ENCODE results near the gene FBLN2.

FBLN2 gene

DNA sequence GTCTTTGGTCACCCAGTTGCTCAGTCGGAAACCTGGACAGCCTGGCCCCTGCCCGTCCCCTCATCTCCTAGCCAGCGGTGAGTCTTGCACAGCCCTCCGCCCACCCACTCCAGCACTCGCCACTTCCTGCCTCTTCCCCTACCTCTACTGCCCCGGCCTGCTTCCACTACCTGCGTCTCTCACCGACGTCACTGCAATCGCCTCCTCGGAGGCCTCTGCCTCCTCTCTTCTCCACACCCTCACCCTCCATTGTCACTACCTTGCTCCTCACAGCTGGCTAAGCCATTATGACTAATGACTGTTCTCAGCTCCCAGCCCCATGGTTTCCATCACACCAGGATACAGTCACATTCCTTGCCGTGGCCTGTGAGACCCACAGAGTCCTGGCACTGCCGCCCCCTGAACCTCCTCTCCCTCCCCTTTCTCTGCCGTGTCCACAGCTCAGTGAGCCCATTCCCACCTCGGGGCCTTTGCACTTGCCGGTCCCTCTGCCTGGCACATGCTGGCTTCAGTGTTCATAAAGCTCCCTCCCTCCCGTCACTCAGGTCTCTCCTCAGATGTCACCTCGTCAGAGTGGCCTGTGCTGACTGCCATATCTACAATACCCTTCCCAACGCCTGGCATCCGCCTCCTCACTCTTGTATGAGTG lies 104.8 kb downstream of the FBLN2 start:
- peak; percentile 21 for DNase-seq

DNA sequence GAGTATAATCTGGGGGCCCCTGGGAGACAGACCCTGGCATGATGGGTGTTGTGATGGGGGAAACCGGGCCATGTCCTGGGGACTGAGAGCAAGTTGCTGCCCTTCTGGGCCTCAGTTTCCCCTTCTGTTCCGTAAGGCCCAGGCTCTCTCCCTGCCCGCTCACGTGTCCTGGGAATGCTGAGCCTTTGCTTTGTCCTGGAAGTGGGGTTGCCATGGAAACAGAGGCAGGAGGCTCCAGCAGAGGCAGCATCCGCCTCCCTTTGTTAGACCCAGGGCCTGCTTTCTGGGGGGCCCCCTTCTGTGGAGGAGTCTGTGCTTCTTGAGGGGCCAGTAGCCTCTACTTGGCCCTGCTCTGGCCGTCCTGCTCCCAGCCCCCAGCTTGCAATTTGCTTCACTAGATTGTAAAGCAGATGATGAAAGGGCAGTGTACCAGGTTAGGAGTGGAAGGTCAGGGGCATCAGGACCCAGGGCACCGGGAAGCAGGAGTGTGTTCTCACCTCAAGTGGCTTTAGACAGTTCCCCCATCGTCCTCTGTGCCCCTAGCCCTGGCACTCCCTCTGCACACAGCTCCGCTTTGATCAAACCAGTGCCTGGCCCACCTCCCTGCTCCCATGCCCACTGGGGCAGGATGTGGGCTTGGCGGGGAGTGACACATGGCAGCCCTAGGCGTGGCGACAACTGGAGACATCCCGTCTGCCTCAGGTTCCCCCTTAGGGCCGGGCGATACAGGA lies 105.6 kb downstream of the FBLN2 start:
- peak; percentile 28 for DNase-seq

DNA sequence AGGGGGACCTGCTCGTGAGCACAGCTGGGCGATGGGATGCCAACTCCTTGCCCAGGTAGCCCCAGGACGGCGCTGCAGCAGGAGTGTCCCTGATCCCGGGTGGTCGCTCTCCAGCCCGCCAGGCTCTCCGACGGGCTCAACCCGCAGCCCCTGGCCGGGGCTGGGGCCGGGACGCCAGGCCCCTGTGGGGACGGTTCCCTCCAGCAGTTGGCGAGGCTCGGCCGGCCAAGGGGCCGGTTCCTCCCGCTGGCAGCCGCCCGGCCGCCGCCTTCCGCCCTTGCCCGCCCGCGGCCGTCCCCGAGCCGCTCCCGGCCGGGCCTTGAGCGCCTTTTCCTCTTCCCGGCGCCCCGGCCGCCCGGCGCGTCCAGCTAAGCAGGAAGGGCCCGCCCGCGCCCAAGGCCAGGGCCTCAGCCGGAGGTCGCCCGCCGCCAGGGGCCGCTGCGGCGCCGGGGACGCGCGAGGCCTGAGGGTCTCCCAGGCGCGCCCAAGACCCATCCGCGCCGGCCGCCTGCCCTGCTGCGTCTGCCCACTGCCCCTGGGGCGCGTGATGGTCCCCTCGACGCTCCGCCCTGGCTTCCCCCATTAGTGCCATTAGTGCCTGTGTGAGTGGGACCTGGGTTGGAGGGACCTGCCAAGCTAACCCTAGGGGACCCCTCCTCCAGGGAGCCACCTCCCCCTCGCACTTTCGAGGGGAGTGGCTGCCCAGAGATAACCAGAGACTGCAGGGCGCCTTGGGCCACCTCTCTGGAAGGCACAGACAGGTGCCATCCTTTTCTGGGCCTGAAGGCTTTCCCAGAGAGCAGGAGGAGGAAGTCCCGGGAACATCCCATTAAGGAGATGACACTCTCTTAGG lies 106.4 kb downstream of the FBLN2 start:
- DNase-seq = peak; percentile 34

DNA sequence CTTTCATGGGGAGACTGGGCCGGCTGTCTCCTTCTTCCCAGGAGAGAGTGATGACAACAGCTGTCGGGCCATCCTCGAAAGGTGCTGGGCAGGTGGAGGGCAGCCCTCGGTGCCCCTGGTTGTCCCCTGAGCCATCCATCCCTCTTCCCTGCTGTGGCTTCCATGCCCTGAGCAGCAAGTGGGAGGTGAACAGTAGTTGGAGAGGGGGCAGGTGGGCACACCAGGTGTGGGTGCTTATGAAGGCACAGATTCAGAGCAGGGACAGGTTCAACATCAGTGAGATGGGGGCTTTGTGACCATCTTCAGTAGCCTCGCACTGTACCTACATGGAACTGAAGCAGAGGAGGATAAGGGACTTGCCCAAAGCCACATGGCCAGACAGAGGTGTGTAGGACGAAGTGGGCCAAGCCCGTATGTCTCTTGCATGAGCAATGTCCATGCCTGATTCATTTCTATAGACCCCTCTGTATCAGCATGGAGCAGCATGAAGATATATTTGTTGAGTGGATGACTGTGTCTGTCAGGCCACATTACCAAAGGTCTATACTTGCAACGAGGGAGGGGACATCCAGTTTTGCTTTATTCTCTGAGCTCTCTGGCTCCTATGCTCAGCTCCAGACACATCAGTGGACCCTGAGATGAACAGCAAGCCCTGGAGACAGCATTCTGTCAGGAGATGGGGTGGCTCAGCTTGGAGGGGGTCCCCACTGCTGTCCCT lies 107.8 kb downstream of the FBLN2 start:
- DNase-seq = no peak

DNA sequence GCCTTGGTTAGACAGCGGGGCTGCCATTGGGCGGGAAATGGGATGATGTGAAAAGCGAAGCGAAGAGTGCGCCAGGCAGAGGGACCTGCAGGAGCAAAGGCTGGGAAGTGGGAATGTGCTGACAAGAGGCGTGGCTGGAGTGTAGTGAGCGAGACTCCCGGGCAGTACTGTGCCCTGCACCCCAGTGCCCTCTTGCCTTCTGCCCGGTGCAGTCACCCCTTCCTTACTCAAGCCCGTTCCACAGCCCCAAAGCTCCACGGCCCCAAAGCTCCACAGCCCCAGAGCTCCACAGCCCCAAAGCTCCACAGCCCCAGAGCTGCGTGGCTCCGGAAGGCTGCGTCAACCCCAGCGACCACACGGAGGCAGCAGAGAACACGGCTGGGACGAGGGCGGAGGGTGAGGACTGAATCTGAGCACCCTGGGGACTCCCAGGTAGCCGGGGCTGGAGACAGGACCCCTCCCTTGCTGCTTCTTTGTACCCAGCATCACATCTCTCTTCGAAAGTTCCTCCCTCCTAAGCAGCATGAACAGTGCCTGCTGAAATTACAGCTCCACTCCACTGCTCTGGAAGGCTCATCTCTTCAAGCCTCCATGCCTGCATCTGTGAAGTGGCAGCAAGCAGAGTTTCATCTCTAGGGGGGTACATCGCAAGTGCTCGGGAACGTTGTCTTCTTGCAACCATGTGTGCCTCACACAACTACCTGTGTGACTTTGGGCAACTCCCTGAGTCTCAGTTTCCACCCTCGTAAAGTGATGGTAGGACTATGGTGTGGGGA lies 108.9 kb downstream of the FBLN2 start:
- DNase-seq = peak; percentile 78

DNA sequence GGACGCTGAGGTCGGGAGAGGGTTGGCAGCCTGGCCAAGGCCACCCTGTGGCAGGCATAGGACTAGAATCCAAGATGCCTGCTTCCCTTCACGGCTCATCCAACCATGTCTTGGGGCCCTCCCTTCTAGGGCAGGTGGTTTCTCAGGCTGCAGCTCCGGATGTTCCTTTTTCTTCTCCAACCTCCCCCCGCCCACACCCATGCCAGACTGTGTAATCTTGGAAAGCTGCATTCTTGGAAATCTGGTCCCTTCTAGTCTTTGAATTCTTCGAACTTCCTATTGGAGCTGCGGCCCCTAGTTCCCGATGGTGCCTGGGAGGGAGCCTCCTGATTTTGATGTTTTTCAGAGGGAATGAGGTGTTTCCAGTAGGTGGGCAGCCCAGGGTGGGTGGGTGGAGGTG lies 109.8 kb downstream of the FBLN2 start:
- no peak for DNase-seq

DNA sequence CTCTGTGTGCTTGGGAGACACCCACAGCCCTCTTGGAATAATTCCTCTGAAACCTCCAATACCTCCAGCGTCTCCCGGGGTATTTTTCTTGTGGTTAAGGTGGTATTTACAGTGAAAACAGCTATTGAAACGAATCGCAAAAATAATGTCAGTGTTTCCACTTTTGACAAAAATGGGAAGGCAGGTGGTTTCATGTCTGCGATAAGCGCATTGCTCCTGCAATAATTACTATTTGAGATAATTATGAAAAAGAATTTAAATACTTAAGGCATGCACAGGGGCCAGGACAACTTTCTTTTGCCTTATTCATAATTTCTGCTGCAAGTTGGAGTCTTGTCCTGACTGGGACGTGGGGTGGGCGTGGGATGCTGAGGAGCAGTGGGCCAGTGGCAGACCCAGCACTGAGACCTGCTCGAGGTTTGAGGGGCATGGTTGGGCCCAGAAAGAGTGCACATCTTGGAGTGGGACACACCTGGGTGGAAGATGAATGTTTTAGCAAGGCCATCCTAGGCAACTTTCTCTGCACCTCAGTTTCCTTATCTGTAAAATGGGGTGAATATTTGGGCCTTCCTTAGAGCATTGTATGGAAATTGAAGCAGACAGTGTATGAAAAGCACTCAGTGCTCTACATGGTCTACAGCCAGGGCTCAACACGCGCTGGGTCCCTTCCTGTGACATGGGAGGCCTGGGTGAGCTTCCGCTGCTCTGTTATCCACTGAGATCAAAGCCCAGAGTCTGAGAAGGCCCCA lies 110.5 kb downstream of the FBLN2 start:
- DNase-seq = no peak

DNA sequence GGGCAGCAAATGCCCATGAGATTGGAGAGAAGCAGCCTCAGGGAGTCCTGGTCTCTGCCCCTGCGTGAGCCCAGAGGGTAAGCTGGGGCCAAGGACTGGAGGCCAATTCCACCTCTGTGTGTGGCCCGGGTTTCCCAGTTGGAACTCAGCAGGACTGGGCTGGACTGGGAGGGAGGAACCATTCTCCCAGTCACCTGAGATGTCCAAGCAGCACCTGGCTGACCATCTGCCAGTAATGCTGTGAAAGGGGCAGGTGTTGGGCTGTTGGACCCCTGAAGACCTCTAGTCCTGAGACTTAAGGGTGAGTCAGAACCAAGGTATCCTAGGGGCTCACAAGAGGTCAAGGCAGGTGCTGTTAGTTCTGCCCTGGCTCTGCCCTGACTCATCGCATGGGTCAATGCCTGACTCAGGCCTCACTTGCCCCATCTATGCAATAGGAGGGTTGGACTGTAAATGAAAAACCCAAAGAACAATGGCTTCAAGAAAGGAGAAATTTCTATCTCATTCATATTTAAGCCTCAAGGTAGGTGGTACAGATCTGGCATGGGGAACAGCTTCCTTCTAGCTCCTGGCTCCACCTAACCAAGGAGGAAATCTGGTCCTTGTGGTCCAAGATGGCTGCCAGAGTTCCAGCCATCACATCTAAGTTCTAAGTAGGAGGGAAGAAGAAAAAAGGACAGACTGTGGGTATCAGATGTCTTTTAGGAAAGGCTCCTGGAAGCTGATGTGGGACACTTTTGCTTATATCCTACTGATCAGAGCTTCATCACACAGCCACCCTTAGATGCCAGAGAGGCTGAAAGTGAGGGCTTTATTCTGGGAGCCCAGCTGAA lies 111.3 kb downstream of the FBLN2 start:
- DNase-seq = no peak

DNA sequence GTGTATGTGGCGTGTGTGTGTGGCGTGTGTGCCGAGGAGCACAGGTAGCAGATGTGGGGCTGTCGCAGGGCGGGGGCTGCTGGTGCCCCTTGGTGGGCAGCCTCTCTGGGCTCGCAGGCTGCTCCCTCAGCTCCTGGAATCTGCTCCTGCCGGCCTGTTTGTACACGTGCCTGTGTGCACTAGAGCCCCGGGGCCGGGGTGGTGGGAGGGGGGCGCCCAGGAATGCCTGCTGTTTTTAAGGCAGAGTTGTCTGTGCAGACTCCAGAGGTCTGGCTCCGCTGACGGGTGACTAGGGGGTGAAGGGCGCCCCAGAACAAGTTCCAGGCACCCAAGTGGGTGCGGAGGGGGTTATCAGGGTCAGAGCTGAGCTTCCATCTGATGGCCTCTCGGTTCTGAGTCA lies 112.2 kb downstream of the FBLN2 start:
- no peak for DNase-seq

DNA sequence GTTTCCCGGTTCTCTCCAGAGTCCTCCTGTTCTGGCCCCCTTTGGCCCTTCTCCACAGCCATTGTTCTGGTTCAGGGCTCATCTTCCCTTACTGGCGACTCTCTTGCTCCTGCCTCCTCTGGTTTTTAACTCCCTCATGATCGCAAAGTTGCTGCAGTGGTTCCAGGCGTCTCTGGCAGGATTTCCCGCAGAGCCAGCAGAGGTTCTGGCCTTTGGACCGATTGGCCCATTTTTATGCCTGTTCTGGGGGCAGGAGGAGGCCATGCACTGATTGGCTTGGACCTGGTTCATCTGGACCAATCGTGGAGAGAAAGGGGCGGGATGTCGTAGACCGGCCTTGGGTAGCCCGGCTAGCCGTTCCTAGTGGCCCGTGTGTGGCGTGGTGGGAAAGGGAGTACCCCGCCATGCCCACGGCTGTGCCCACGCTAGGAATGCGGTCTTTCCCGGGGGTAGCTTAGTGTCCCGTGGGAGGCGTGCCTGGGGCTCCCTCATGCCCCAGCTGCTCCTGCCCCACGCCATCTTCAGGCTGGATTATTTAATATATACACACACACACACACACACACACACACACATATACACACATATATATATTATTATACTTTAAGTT lies 113.4 kb downstream of the FBLN2 start:
- DNase-seq = no peak

DNA sequence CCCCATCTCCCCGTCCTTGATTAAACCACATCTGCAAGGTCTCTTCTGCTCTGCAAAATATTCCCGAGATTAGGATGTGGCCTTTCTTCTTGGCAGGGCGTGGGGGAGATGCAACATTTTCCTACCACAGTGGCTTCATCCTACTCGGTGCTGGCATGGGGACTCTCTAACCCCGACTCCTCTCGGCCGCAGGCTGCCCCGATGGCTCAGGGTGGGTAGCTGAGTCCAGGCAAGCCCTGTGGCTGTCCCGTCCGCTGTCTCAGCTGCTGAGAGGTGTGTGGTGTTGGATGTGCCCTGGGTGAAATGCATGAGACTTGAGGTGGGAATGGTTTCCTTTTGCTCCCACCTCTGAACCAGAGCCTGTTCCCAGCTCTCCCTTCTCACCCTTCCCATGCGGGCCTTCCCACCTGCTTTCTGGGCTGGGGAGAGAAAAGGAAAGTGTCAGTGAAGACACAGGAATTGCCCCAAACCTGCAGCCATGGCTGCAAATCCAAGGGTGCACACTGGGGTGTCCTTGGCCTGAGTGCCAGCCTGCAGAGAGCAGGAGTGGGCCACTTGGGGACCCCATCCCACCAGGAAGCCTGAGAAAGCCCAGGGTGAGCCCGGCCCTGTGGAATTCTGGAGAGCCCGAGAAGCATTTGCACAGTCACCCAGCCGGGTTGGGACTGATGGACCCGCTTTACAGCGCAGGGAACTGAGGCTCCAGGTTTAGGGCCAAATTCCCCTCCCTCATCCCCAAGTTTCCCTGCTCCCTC lies 115.0 kb downstream of the FBLN2 start:
- DNase-seq = no peak

DNA sequence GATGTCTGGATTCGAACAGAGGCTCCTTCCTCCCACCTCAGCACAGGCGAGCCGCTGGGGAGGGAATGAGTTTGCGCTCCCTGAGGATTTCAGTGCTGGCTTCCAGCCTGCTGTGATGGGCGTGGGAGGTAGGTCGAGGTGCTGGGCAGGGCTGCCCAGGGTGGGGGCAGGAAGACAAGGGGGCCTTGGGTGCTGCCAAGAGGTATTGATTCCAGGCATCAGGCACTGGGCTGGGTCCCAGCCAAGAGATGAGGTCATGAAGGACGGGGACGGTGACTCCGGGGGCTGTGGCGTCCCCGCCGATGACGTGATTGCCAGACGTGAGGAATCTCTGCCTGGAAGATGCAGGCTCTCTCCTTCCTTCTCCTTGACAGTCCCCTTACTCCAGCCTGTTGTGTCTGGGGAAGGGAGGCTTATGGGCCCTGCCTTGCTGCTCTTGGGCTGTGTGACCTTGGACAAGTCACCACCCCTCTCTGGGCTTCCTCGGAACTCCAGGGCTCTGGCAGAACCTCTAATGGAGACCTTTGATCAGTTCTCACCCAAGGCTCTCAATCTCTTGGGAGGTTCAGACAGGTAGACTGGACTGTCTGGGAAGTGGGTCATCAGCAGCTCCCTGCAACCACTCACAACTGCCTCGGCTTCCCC lies 116.8 kb downstream of the FBLN2 start:
- DNase-seq = no peak

DNA sequence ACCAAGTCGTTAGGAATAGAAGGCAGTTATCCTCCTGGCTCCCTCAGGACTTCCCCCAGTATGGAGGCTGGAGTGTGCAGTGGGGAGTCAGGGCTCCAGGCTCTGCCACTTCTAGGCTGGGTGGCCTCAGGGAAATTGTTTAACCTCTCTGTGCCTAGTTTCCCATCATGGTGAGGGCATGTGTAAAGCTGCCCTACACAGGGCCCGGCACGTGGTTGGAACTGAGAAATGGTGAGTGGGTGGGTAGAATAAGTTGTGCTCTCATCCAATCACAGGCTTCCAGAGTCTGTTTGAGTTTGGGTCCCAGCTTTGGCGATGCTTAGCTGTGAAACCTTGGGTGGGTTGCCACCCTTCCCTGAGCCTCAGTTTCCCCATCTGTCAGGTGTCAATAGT lies 117.3 kb downstream of the FBLN2 start:
- no peak for DNase-seq

DNA sequence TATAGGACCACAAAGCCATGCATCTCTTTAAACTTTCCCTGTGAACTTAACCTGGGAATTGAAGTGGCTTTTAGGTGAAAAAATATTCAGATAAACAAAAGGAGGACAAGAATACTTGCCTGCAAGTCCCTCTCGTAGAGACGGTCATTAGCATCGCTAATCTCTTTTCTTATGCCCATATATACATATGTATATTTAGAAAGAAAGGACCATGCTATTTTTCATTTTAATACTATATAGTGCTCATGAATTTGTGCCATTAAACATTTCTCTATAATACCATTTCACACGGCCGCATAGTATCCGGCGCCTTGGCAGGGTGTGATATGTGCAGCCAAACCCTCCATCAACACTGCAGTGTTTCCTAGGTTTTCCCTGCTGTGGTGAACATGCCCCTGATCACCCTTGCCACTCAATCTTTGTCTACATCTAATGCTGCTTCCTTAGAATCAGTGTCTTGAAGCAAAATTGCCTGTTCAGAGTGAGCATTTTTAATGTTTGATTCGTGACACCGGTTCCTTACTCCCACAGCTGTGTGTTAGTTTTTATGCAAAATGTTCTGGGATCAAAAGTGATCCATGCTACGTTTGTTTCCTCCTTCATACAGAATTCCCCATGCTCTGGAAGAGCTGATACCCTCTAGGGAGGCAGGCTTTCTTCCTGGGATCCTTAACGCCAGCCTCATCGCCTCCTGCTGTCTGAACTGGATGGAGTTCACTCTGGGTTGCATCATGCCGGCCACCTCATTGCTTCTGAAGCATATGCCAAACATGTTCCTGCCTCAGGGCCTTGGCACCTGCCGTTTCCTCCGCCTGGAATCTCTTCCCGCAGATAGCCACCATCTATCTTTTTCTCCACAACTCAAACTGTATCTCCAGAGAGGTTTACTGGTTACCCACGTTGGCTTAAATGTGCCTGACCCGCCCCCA lies 118.1 kb downstream of the FBLN2 start:
- DNase-seq = no peak

DNA sequence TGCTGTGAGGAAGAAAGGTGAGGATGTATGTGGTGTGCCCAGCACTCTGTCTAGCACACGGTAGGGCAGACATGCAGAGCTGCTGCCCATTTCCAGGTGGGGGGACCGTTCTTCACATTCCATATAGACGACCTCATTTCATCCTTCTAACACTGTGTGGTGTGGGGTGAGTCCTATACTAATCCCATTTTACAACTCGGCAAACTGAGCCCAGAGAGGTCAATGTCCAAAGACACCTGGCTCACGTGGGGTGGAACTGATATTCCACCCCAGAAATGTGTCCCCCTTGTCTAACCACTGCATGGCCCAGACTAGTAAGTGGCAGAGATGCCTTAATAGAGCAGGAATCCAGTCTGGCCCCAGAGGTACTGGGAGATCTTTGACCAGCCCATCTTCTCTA lies 119.2 kb downstream of the FBLN2 start:
- no peak for DNase-seq

DNA sequence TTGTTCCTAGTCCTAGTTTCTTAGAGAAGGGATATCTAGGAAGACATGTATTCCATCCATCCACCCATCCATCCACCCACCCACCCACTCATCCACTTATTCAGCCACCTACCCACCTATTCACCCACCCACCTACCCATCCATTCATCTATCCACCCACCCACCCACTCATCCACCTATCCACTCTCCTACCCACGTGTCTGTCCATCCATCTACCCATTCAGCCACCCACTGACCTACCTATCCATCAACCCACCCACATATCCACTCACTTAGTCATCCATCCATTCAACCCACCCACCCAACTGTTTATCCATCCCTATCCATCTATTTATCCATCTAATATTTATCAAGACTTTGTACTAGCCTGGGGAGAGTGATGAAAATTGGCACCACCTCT lies 120.5 kb downstream of the FBLN2 start:
- no peak for DNase-seq

DNA sequence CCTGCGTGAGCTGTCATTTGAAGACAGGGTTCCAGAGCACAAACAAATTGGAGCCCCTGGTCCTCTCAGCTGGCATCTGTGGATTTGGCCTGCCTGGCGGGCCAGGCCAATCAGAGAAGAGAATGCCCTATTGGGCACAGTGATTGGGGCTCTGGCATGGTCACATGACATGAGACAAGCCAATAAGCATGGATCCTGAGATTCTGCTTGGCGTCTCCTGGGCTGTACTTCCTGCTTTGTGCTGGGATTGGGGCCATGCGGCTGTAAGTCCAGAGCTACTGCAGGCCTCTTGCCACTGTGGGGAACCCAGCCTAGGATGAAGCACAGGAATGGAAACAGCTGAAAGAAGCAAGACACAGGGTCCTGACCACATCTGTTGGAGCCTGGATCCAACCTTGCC lies 121.4 kb downstream of the FBLN2 start:
- DNase-seq = no peak

All from activated CD4-positive, alpha-beta T cell treated with anti-CD3 and anti-CD28 coated beads for 48 hours (primary cell).